HCT116 (cell line): ENCODE data around the gene HES5. TPM values are rescaled to one million over a fixed set of nuclear protein-coding genes. Genes with fewer than 3 reads are reported as not detected.

Source experiments
- ATAC-seq: fragments of 200-7000 bp; cut with Tn5 transposase; 2 replicates; pipeline ENCODE4 v1.9.1; 2020; ENCODE audit warnings: mild to moderate bottlenecking, moderate library complexity
- BruUV-seq: library from RNA; stranded (reverse); fragments of 400-500 nt; replicated peaks from 2 replicates; lab custom pipeline; 2021; lab: Mats Ljungman, UMichigan
- CTCF ChIA-PET: fragments of 300-600 bp; sonication (Branson Sonifier 250); formaldehyde crosslinking; loops from one replicate; lab custom pipeline; 2021; ENCODE audit warnings: antibody characterized with exemption; lab: Charles Lee
- POLR2A ChIA-PET: fragments of 300-600, 350-600 bp; sonication (Branson Sonifier 250); formaldehyde crosslinking; loops from one replicate; lab custom pipeline; 2021; ENCODE audit warnings: antibody characterized with exemption; lab: Charles Lee
- RAD21 ChIA-PET, 2 experiments: fragments of 300-600 bp; sonication (Branson Sonifier 250); formaldehyde crosslinking; loops; one replicate each; lab custom pipeline; 2023; ENCODE audit warnings: low total read pairs in 2 of 2; ENCODE audit not compliant: uncharacterized antibody in 2 of 2, unreplicated experiment in 2 of 2, low non-redundant PET in 1 of 2; lab: Charles Lee
- DNase-seq: peaks from one replicate; pipeline ENCODE4 v3.0.0-alpha.2; 2010; ENCODE audit warnings: low read depth, low spot score
- H2AFZ ChIP-seq: fragments of 200-600 bp; shearing (Covaris generic), sonication (generic); 2 replicates; pipeline ENCODE4 v1.6.1; 2017; ENCODE audit warnings: low read depth, mixed run types, mixed read lengths, antibody characterized with exemption, low read length; ENCODE audit not compliant: poor library complexity, severe bottlenecking
- H3K27ac ChIP-seq: 2 replicates; pipeline ENCODE4 v1.5.1; 2012; ENCODE audit warnings: low read depth, low read length
- H3K27me3 ChIP-seq: fragments of 200-600 bp; sonication (generic); 2 replicates; pipeline ENCODE4 v1.6.1; 2016; ENCODE audit warnings: mixed run types, low read length, mixed read lengths; ENCODE audit not compliant: insufficient read depth
- H3K36me3 ChIP-seq, 2 experiments: fragments of 200-500 bp in 1 of 2; fragments of 200-600 bp in 1 of 2; sonication (Bioruptor generic) in 1 of 2; sonication (generic) in 1 of 2; 2 replicates each; pipeline versions ENCODE4 v1.5.1 to v1.6.1; 2014 to 2016; ENCODE audit warnings: low read length in 2 of 2, inconsistent platforms in 1 of 2, mixed read lengths in 1 of 2, mixed run types in 1 of 2; ENCODE audit not compliant: insufficient read depth in 2 of 2, control insufficient read depth in 1 of 2
- H3K4me1 ChIP-seq, 2 experiments: fragments of 200-600 bp in 1 of 2; sonication (generic) in 1 of 2; 2 replicates each; pipeline versions ENCODE4 v1.5.1 to v1.6.1; 2012 to 2017; ENCODE audit warnings: low read length in 2 of 2, inconsistent platforms in 1 of 2, mild to moderate bottlenecking in 1 of 2, mixed read lengths in 1 of 2, mixed run types in 1 of 2, moderate library complexity in 1 of 2; ENCODE audit not compliant: insufficient read depth in 2 of 2, control insufficient read depth in 1 of 2
- H3K4me2 ChIP-seq: fragments of 200-600 bp; sonication (generic); 2 replicates; pipeline ENCODE4 v1.6.1; 2017; ENCODE audit warnings: mixed run types, low read length, mixed read lengths
- H3K4me3 ChIP-seq, 2 experiments: fragments of 200-600 bp in 1 of 2; sonication (generic) in 1 of 2; replicated peaks in 1 of 2; 2 replicates each; pipeline ENCODE4 v1.5.1; 2011 to 2016; ENCODE audit warnings: low read length in 2 of 2, control low read depth in 1 of 2, low read depth in 1 of 2, mild to moderate bottlenecking in 1 of 2, mixed read lengths in 1 of 2, mixed run types in 1 of 2
- H3K79me2 ChIP-seq: fragments of 200-600 bp; sonication (generic); 2 replicates; pipeline ENCODE4 v1.6.1; 2017; ENCODE audit warnings: mild to moderate bottlenecking, mixed run types, low read length, moderate library complexity, mixed read lengths; ENCODE audit not compliant: insufficient read depth
- H3K9ac ChIP-seq: fragments of 200-600 bp; sonication (generic); 2 replicates; pipeline ENCODE4 v1.6.1; 2016; ENCODE audit warnings: low read length, mixed read lengths
- H3K9me2 ChIP-seq: fragments of 200-600 bp; sonication (generic), shearing (Covaris generic); 2 replicates; pipeline ENCODE4 v1.6.1; 2017; ENCODE audit warnings: mixed run types, mild to moderate bottlenecking, moderate library complexity; ENCODE audit not compliant: insufficient read depth
- H3K9me3 ChIP-seq, 2 experiments: fragments of 200-500 bp in 1 of 2; fragments of 200-600 bp in 1 of 2; sonication (Bioruptor generic) in 1 of 2; sonication (generic) in 1 of 2; 2 replicates each; pipeline ENCODE4 v1.6.1; 2014 to 2017; ENCODE audit warnings: low read length in 2 of 2, mixed read lengths in 2 of 2, inconsistent platforms in 1 of 2, low read depth in 1 of 2, mild to moderate bottlenecking in 1 of 2, mixed run types in 1 of 2, moderate library complexity in 1 of 2; ENCODE audit not compliant: control insufficient read depth in 1 of 2, insufficient read depth in 1 of 2
- H4K20me1 ChIP-seq: fragments of 200-600 bp; sonication (generic), shearing (Covaris generic); 2 replicates; pipeline ENCODE4 v1.6.1; 2017; ENCODE audit warnings: mixed run types, mild to moderate bottlenecking, moderate library complexity; ENCODE audit not compliant: insufficient read depth
- CBX3 ChIP-seq: IDR thresholded peaks from 2 replicates; pipeline ENCODE4 v1.6.1; 2012; ENCODE audit warnings: low read depth
- POLR2AphosphoS5 ChIP-seq: IDR thresholded peaks from 2 replicates; pipeline ENCODE4 v1.6.1; 2011; ENCODE audit warnings: mild to moderate bottlenecking, low read depth, low read length, moderate library complexity
- YY1 ChIP-seq: IDR thresholded peaks from 2 replicates; pipeline ENCODE4 v1.6.1; 2011; ENCODE audit warnings: low read length, low read depth, moderate library complexity, mild to moderate bottlenecking; ENCODE audit not compliant: insufficient replicate concordance; ENCODE audit errors: extremely low read depth
- intact Hi-C: fragments of 100-400 bp; cut with micrococcal nuclease; formaldehyde crosslinking; loops from 2 replicates; pipeline ENCODE4 v1.10.0; 2022
- total RNA-seq: library from RNA; stranded (reverse); gene quantifications from one replicate; pipeline ENCODE4 v1.2.1, GENCODE V29; 2021; ENCODE audit not compliant: unreplicated experiment
- TF ChIP-seq, protein P1 (sequence below): IDR thresholded peaks from 2 replicates; pipeline ENCODE4 v1.6.1; 2012; ENCODE audit warnings: low read depth

Gene HES5
- total RNA-seq, 1 experiment from 2014 or later, result not detected

DNA sequence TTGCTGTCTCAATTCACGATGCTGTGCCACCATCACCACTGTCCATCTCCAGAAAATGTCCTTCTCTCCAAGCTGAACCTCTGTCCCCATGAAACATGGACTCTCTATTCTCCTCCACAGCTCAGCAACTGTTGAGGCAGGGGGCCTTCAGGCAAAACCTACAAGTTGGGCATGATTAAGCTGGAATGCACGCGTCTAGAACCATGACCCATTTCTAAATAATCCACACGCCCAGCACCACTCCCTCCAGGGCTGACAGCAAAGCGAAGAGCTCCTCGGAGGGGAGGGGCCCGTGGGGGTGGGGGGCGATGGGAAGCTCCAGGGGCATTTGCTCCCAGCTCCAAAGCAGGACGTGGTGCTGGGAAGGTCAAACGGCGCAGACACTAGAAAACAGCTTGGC lies 3.3 kb upstream of the HES5 start:
- BruUV-seq, result no TSS peak
- Histone ChIP-seq H3K27me3 (no peaks in the 10 kb centered on the region), H3K4me2 (peak overlapping the region; percentile 28), H3K27ac (no peak overlapping the region), H4K20me1 (no peaks in the 10 kb centered on the region), H3K4me3 (no peak overlapping the region), H3K36me3 (no peaks in the 10 kb centered on the region), H3K79me2 (no peaks in the 10 kb centered on the region), H3K9me2 (no peaks in the 10 kb centered on the region), H3K9ac (no peak overlapping the region), H2AFZ (no peak overlapping the region), H3K4me1 (peaks cover 12 to 31% of the 10 kb centered on the region in 2 experiments; a peak in 3 of 4 replicates), H3K9me3 (no peaks in the 10 kb centered on the region)
- no peak for TF ChIP-seq POLR2AphosphoS5
- no peak for TF ChIP-seq CBX3
- TF ChIP-seq, protein P1, sequence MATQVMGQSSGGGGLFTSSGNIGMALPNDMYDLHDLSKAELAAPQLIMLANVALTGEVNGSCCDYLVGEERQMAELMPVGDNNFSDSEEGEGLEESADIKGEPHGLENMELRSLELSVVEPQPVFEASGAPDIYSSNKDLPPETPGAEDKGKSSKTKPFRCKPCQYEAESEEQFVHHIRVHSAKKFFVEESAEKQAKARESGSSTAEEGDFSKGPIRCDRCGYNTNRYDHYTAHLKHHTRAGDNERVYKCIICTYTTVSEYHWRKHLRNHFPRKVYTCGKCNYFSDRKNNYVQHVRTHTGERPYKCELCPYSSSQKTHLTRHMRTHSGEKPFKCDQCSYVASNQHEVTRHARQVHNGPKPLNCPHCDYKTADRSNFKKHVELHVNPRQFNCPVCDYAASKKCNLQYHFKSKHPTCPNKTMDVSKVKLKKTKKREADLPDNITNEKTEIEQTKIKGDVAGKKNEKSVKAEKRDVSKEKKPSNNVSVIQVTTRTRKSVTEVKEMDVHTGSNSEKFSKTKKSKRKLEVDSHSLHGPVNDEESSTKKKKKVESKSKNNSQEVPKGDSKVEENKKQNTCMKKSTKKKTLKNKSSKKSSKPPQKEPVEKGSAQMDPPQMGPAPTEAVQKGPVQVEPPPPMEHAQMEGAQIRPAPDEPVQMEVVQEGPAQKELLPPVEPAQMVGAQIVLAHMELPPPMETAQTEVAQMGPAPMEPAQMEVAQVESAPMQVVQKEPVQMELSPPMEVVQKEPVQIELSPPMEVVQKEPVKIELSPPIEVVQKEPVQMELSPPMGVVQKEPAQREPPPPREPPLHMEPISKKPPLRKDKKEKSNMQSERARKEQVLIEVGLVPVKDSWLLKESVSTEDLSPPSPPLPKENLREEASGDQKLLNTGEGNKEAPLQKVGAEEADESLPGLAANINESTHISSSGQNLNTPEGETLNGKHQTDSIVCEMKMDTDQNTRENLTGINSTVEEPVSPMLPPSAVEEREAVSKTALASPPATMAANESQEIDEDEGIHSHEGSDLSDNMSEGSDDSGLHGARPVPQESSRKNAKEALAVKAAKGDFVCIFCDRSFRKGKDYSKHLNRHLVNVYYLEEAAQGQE, result no peak
- no peak for TF ChIP-seq YY1
- intact Hi-C loops, result no loop called here
- DNase-seq (no peak), ATAC-seq (no peak)
- CTCF ChIA-PET, result no interaction called here
- POLR2A ChIA-PET, result interaction anchor here (1.3 kb wide), 1 partner anchor 13 kb away, joined by 3 read pairs; no protein-coding TSS in a partner anchor
- RAD21 ChIA-PET, result no interaction called here
